Measurements from ENCODE around the gene C2orf92.

Gene C2orf92

DNA sequence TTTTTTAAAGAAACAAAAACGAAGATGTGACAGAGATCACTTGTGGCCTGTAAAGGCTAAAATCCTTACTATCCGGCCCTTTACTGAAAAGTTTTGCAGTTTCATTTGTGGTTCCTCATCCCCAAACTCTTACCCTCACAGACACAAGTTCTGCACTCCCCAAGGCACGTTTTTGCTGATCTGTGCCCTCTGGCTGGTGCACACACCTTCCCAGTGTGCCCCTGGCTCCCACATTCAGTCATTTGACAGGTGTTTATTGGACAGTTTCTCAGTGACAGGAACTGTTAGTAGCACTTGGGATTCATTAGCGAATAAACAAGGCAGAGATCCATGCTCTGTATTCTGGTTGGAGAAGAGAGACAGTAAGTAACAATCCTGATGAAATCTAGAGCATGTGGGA lies 66.7 kb downstream of the C2orf92 start:
- DNase-seq, result peak in 1 of 42 donors; percentile 25
- intact Hi-C loops (cut with DNase I), result no loop called here

DNA sequence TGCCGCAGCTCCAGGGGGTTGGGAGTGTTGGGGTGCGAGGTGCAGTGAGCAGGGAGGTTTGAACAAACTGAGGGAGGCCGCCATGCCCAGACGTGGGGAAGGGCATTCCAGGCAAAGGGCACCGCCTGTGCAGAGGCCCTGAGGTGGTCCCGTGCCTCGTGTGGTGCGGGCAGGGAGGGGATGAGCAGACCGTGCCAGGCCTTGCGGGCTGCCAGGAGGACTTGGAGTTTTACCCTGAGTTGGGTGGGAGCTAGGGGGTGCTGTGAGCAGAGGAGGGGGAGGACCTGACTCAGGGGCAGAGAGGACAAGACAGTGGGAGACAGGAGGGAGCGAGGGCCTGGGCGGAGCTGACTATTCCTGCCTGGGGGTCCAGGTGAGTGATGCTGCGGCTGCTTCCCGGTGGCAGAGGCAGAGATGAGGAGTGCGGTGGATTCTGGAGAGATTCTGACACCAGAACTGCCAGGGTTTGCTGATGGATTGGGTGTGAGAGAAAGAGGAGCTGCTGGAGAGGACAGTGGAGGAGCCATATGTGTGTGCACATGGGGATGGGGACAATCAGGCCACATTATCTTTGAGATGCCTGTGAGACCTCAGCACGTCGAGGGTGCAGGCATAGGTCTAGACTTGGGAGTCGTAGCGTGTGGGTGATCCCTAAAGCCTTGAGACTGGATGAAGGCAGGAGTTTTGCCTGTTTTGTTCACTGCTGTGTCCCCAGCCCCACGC lies 67.3 kb downstream of the C2orf92 start:
- peak in 1 of 42 donors; percentile 39 for DNase-seq
- intact Hi-C loops (cut with DNase I), result no loop called here

DNA sequence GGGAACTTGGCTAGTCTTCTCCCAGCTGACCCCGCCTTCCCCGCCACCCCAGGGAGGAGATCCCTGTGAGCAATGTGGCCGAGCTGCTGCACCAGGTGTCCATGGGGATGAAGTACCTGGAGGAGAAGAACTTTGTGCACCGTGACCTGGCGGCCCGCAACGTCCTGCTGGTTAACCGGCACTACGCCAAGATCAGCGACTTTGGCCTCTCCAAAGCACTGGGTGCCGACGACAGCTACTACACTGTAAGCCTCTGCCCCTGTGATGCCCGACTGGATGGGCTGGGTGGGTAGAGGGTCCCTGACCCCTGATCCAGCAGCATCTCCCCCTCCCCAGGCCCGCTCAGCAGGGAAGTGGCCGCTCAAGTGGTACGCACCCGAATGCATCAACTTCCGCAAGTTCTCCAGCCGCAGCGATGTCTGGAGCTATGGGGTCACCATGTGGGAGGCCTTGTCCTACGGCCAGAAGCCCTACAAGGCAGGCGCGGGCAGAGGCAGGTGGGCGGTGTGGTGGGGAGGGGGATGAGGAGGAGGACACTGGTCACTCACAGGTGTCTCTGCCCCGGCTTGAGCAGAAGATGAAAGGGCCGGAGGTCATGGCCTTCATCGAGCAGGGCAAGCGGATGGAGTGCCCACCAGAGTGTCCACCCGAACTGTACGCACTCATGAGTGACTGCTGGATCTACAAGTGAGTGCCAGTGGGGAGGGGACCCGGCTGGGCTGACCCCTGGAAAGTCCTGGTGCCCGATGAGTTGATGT lies 68.1 kb downstream of the C2orf92 start:
- intact Hi-C loops (cut with DNase I), result no loop called here
- DNase-seq, result peak in 1 of 42 donors; percentile 39

DNA sequence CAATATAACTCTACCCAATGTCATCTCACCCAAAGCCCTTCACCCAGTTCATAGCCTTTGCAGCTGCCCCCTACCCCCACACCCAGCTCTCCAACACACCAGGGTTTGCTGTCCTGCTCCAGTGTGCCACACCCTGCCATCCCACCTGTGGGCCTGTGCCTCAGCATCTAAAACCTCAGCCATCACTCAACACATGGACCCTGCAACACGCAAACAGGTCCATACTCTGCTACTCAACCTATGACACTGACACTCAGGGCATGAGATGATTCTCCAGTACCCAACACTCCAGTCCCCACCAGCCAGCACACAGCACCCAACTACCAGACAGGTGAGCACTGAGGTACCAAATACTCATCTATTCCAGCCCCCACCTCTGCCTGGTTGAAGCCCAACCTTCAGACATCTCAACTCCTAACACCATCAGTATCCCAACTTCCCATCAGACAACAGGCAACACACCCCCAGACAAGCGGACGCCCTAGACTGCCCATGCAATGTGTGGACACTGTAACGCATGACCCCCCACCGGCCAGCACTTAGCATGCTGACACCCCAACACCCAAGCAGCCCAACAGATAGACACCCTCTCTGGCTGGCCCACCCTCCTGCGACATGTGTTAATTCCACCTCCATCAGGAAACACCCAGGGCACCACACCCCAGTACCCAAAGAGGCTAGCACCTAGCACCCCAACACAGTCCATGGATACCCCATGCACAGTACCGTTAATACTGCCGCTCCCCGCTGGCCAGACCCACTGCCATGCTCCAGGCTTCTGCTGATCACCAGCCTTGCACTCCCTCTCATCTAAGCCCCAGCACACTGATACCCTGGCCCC lies 68.9 kb downstream of the C2orf92 start:
- peak in 1 of 42 donors; percentile 19 for DNase-seq
- intact Hi-C loops (cut with DNase I), result no loop called here

DNA sequence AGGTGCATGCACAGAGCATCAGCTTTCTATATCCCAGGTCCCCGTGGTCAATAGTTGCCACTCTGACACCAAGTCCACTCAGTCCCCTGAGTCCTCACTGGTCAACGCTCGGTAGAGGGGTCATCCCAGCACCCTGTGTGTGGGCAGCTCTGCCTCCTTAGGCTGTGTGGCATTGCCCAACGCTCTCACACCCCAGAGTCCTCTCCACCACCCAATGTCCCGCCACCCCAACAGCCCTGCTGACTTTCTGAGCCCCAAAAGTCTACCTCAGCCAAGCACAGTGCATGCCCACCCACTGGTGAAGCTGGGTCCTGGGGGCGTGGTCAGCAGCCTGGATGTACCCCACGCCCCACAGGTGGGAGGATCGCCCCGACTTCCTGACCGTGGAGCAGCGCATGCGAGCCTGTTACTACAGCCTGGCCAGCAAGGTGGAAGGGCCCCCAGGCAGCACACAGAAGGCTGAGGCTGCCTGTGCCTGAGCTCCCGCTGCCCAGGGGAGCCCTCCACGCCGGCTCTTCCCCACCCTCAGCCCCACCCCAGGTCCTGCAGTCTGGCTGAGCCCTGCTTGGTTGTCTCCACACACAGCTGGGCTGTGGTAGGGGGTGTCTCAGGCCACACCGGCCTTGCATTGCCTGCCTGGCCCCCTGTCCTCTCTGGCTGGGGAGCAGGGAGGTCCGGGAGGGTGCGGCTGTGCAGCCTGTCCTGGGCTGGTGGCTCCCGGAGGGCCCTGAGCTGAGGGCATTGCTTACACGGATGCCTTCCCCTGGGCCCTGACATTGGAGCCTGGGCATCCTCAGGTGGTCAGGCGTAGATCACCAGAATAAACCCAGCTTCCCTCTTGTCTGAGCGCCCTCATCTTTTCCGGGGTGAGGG lies 69.7 kb downstream of the C2orf92 start:
- intact Hi-C loops (cut with DNase I), result no loop called here
- DNase-seq, result peak in 1 of 42 donors; percentile 13

GRCh38 chr2:97739893-97740245 lies 70.4 kb downstream of the C2orf92 start:
- peak in 1 of 42 donors; percentile 35 for DNase-seq
- intact Hi-C loops (cut with DNase I), result no loop called here

GRCh38 chr2:97740590-97741182 lies 71.2 kb downstream of the C2orf92 start:
- peak in 25 of 42 donors; percentile 14 to 76 (median 37) for DNase-seq

DNA sequence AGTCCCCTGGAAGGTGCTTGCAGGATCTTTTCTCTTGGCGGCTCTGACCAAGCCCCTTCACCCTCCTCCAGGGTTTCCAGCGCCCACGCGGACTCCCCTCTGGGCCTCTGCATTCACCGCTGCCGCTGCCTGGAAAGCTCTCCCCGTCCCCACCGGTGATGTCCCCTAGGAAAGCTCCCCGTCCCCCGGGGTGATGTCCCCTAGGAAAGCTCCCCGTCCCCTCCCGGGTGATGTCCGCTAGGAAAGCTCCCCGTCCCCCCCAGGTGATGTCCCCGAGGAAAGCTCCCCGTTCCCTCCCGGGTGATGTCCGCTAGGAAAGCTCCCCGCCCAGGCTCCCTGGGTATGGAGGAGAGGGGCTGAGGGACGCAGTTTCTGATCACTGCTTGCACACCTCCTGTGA lies 71.7 kb downstream of the C2orf92 start:
- DNase-seq, result peak in 1 of 42 donors; percentile 27
- intact Hi-C loops (cut with DNase I), result no loop called here

More at GRCh38 chr2:97740590-97741182, 71.2 kb downstream of the C2orf92 start:
- intact Hi-C loops (cut with DNase I), result no loop called here

GRCh38 chr2:97741686-97742085 lies 72.2 kb downstream of the C2orf92 start:
- intact Hi-C loops (cut with DNase I), result no loop called here
- DNase-seq, result peak in 1 of 42 donors; percentile 13

DNA sequence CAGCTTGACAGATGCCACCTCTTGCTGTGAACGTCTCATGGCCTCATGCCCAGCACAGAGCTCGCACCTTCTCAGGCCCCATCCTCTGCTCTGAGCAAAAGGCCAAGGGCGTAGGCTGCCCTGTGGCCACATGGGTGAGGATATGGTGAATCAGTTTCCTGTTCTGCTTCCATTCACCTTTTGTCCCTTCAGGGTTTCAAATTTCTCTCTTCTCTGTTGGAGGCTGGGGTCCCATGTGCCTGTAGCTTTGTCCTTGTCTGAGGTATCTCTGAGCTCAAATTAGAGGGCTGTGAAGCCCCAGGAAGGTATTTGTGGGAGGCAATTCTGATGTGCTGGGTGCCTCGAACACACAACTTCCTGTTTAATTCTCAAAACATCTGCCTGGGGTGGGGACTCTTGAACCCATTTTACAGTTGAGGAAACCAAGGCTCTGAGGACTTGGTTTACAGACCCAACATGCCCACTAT lies 72.9 kb downstream of the C2orf92 start:
- intact Hi-C loops (cut with DNase I), result no loop called here
- DNase-seq, result peak in 2 of 42 donors; percentile 2 to 10

- DNase-seq, result peak in 1 of 42 donors; percentile 5
- intact Hi-C loops (cut with DNase I), result no loop called here
Measured at GRCh38 chr2:97743913-97744312, 74.4 kb downstream of the C2orf92 start.

GRCh38 chr2:97745474-97746174 lies 76.1 kb downstream of the C2orf92 start:
- peak in 1 of 42 donors; percentile 4 for DNase-seq
- intact Hi-C loops (cut with DNase I), result no loop called here

- no peak for DNase-seq
- intact Hi-C loops (cut with DNase I), result no loop called here
Measured at GRCh38 chr2:97747285-97747684, 77.8 kb downstream of the C2orf92 start.

DNA sequence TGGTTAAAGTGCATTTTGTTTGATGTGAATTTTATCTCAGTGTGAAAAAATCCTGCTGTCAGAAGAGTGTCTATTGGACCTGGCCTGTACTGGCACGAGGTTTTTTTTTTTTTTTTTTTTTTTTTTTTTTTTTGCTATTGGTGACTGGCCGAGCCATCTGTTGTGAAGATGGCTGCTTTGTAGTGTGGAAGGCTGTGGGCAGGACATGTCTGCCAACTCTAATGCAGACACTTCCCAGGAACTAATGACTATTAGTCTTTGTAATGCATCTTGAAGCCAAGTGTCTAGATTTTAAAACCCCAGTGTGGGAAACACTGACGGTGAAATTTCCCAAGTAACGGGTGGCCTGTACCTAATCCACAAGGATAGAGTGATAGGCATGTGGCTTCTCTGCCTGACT lies 78.2 kb downstream of the C2orf92 start:
- no peak for DNase-seq
- intact Hi-C loops (cut with DNase I), result no loop called here

- intact Hi-C loops (cut with DNase I), result no loop called here
- peak in 1 of 42 donors; percentile 14 for DNase-seq
Measured at GRCh38 chr2:97749581-97749980, 80.1 kb downstream of the C2orf92 start.

DNA sequence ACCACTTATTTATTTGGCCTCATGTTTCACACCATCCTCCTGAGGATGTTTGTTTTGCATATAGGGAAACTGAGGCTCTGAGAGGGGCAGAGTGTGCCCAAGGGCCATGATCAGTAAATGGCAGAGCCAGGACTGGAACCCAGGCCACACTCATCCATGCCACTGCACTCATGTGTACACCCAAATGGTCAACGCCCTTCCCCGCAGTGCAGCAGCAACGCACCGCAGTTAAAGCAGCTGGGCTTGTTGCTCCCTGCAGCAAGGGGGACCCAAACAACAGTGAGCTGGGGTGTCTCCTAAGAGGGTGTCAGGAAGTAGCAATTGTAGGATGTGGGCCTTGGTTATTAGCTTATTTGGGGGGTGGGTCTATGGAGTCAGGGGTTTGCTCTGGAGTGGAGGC lies 80.5 kb downstream of the C2orf92 start:
- intact Hi-C loops (cut with DNase I), result no loop called here
- no peak for DNase-seq

- intact Hi-C loops (cut with DNase I), result no loop called here
- DNase-seq, result no peak
Measured at GRCh38 chr2:97751752-97752151, 82.2 kb downstream of the C2orf92 start.
